DND-41 (cell line): Measurements from ENCODE around the gene SYTL4.
"Not testable (repeated sequence)": the region's sequence is repeated elsewhere in the genome, so short reads cannot be mapped to it uniquely, and the experiment has no call there.

Source experiments
- ATAC-seq: fragments of 200-7000 bp; cut with Tn5 transposase; 3 replicates; pipeline ENCODE4 v1.9.1; 2021; ENCODE audit warnings: low read depth; ENCODE audit not compliant: insufficient read depth
- DNase-seq: peaks from one replicate; pipeline ENCODE4 v3.0.0-alpha.2; 2020
- H2AFZ ChIP-seq: 2 replicates; pipeline ENCODE4 v1.6.0; 2012; ENCODE audit warnings: low read depth, low read length
- H3K27ac ChIP-seq: 2 replicates; pipeline ENCODE4 v1.5.1; 2012; ENCODE audit warnings: low read length, inconsistent platforms
- H3K27me3 ChIP-seq: fragments of 200-600 bp; sonication (generic); 2 replicates; pipeline ENCODE4 v1.6.0; 2012; ENCODE audit warnings: low read length, mild to moderate bottlenecking, inconsistent platforms; ENCODE audit not compliant: insufficient read depth, poor library complexity
- H3K36me3 ChIP-seq: 2 replicates; pipeline ENCODE4 v1.5.1; 2012; ENCODE audit warnings: low read length, inconsistent platforms; ENCODE audit not compliant: insufficient read depth
- H3K4me1 ChIP-seq: 2 replicates; pipeline ENCODE4 v1.5.1; 2012; ENCODE audit warnings: mild to moderate bottlenecking, low read length; ENCODE audit not compliant: insufficient read depth
- H3K4me2 ChIP-seq: 2 replicates; pipeline ENCODE4 v1.6.0; 2012; ENCODE audit warnings: mild to moderate bottlenecking, moderate library complexity, low read length, inconsistent platforms; ENCODE audit not compliant: insufficient read depth
- H3K4me3 ChIP-seq, 2 experiments: fragments of 200-600 bp in 1 of 2; shearing (Covaris generic) in 1 of 2; 2 replicates each; pipeline ENCODE4 v1.5.1; 2012 to 2016; ENCODE audit warnings: inconsistent platforms in 2 of 2, low read length in 2 of 2, mild to moderate bottlenecking in 2 of 2, low read depth in 1 of 2, moderate library complexity in 1 of 2
- H3K79me2 ChIP-seq: 2 replicates; pipeline ENCODE4 v1.6.0; 2012; ENCODE audit warnings: low read length, inconsistent platforms; ENCODE audit not compliant: insufficient read depth
- H3K9ac ChIP-seq: 2 replicates; pipeline ENCODE4 v1.6.0; 2012; ENCODE audit warnings: low read depth, mild to moderate bottlenecking, inconsistent platforms, low read length, moderate library complexity
- H3K9me3 ChIP-seq: 2 replicates; pipeline ENCODE4 v1.5.1; 2012; ENCODE audit warnings: low read length, moderate library complexity, mild to moderate bottlenecking, inconsistent platforms; ENCODE audit not compliant: insufficient read depth, severe bottlenecking
- H4K20me1 ChIP-seq: 2 replicates; pipeline ENCODE4 v1.6.0; 2012; ENCODE audit warnings: low read length; ENCODE audit not compliant: insufficient read depth
- CTCF ChIP-seq: IDR thresholded peaks from 2 replicates; pipeline ENCODE4 v1.5.1; 2012; ENCODE audit warnings: borderline replicate concordance, low read length, moderate library complexity, mild to moderate bottlenecking; ENCODE audit not compliant: poor library complexity, severe bottlenecking; ENCODE audit errors: extremely low read depth
- EZH2 ChIP-seq: IDR thresholded peaks from 3 replicates; pipeline ENCODE4 v1.6.1; 2012; ENCODE audit warnings: borderline replicate concordance, low read depth, mild to moderate bottlenecking, moderate library complexity, low read length, inconsistent platforms; ENCODE audit not compliant: severe bottlenecking

SYTL4 gene

DNA sequence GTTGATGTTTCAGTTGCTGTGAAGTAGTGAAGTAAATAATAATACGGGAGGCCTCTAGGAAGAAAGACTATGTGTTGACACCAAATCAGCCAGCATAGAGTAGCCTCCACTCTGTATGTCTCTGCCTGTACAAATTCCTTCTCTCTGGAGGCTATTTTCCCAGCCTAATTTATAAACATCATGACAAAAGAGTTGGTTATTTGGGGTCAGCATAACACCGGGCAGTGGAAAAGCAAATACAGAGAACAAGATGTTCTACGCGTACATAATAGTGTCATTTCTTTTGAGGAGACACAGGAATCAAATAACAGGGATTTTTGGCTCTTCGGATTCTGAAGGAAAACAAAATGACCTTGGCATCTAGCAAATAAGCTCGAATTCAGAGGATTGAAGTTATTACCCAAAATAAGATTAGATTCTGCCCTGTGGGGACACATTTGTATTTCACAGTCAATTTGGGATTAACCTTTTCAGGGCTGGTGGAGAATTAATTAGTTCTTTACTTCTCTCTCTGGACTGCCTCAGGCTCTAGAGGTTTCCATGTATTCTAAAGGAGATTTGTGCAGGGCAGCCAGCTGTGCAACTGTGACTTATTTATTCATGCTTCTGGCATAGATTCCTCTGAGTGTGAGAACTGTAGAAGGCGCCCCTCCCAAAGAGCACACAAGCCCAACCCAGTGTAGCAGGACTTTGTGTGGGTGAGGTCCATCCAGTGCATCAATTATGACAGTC is 14.1 kb upstream of the SYTL4 start:
- DNase-seq (no peak), ATAC-seq (no peak)
- H4K20me1 ChIP-seq, result no peaks in the 10 kb centered on the region
- H3K4me2 ChIP-seq, result no peak overlapping the region
- H3K9ac ChIP-seq, result no peak overlapping the region
- H3K36me3 ChIP-seq, result no peaks in the 10 kb centered on the region
- H3K9me3 ChIP-seq, result no peaks in the 10 kb centered on the region
- no peak overlapping the region for H2AFZ ChIP-seq
- no peaks in the 10 kb centered on the region for H3K4me1 ChIP-seq
- TF ChIP-seq EZH2, result no peak
- TF ChIP-seq CTCF, result no peak
- H3K27ac ChIP-seq, result no peak overlapping the region
- H3K27me3 ChIP-seq, result no peaks in the 10 kb centered on the region
- H3K79me2 ChIP-seq, result no peaks in the 10 kb centered on the region
- no peak overlapping the region for H3K4me3 ChIP-seq

- H3K79me2 ChIP-seq, result no peaks in the 10 kb centered on the region
- H3K9ac ChIP-seq, result no peak overlapping the region
- no peaks in the 10 kb centered on the region for H3K4me1 ChIP-seq
- no peak overlapping the region for H2AFZ ChIP-seq
- no peak overlapping the region for H3K4me3 ChIP-seq
- no peak for ATAC-seq
- H4K20me1 ChIP-seq, result no peaks in the 10 kb centered on the region
- no peaks in the 10 kb centered on the region for H3K36me3 ChIP-seq
- H3K27ac ChIP-seq, result no peak overlapping the region
- H3K27me3 ChIP-seq, result no peaks in the 10 kb centered on the region
- no peak for DNase-seq
- TF ChIP-seq EZH2, result no peak
- TF ChIP-seq CTCF, result no peak
- no peaks in the 10 kb centered on the region for H3K9me3 ChIP-seq
- H3K4me2 ChIP-seq, result no peak overlapping the region
These were observed 13.3 kb upstream of the SYTL4 start for GRCh38 chrX:100745205-100745604.

DNA sequence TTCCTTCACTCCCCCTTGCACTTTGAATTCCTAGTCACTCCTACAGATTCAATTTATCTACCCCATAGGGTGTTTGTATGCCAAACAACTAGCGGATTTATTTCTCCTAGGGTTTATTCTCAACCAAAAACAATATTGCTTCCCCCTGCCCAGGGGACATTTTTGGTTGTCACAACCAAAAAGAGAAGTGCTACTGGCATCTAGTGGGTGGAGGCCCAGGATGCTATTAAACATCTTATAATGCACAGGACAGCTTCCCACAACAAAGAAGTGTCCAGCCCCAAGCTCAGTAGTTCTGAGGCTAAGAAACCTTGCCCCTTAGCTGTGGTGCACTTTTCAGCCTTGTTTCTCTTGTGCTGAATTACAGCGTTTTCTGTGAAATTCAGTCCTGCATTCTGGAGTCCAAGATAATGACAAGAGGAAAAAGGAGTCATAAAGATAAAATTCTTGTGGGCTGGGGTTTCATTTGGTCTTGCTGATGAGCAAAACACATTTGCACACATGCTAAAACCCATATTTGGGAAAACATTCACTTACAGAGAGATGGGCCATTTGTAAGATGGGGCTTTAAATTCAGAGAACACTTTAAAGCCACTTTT is 11.2 kb upstream of the SYTL4 start:
- H3K36me3 ChIP-seq, result no peaks in the 10 kb centered on the region
- no peak overlapping the region for H3K27ac ChIP-seq
- H3K4me2 ChIP-seq, result no peak overlapping the region
- DNase-seq, result no peak
- H3K9me3 ChIP-seq, result no peaks in the 10 kb centered on the region
- H3K4me1 ChIP-seq, result no peaks in the 10 kb centered on the region
- no peak overlapping the region for H2AFZ ChIP-seq
- TF ChIP-seq EZH2, result no peak
- no peak for TF ChIP-seq CTCF
- no peak overlapping the region for H3K9ac ChIP-seq
- no peaks in the 10 kb centered on the region for H3K27me3 ChIP-seq
- ATAC-seq, result no peak
- H3K4me3 ChIP-seq, result no peak overlapping the region
- no peaks in the 10 kb centered on the region for H4K20me1 ChIP-seq
- H3K79me2 ChIP-seq, result no peaks in the 10 kb centered on the region

GRCh38 chrX:100724006-100724405 is 7.9 kb downstream of the SYTL4 start:
- H2AFZ ChIP-seq, H3K4me3 ChIP-seq, DNase-seq, H3K27me3 ChIP-seq, H3K9ac ChIP-seq, H3K4me1 ChIP-seq, H3K36me3 ChIP-seq, H4K20me1 ChIP-seq, H3K27ac ChIP-seq, H3K79me2 ChIP-seq, H3K4me2 ChIP-seq, ATAC-seq, H3K9me3 ChIP-seq: not testable (repeated sequence)
